HepG2 (cell line): ENCODE measurements around the gene ATG5. TPM values are rescaled to one million over a fixed set of nuclear protein-coding genes. Genes with fewer than 3 reads are reported as not detected.

ENCODE experiments used
- ATAC-seq: fragments of 200-7000 bp; cut with Tn5 transposase; 3 replicates; pipeline ENCODE4 v1.9.1; 2020; ENCODE audit warnings: mild to moderate bottlenecking, moderate library complexity
- BruUV-seq: library from RNA; stranded (reverse); fragments of 400-500 nt; replicated peaks from 2 replicates; lab custom pipeline; 2021; lab: Mats Ljungman, UMichigan
- CTCF ChIA-PET: fragments of 300-600 bp; formaldehyde crosslinking; extraction: SDS; loops from one replicate; lab custom pipeline; 2021; ENCODE audit warnings: low total read pairs, inconsistent platforms, low intra/inter-chr PET ratio; lab: Yijun Ruan, JAX
- POLR2A ChIA-PET: fragments of 350-600 bp; sonication (Branson Sonifier 250); formaldehyde crosslinking; loops from one replicate; lab custom pipeline; 2020; ENCODE audit warnings: antibody characterized with exemption, inconsistent platforms; lab: Yijun Ruan, JAX
- DNase-seq: peaks from one replicate; pipeline ENCODE4 v3.0.0-alpha.2; 2015; ENCODE audit warnings: low spot score
- FAIRE-seq: peaks from 3 replicates; lab custom pipeline; 2011; peaks lifted over from hg19 to GRCh38; lab: Jason Lieb, UNC
- H2AFZ ChIP-seq: one replicate; pipeline ENCODE4 v1.6.1; 2011; ENCODE audit warnings: low read length, inconsistent platforms
- H3K27ac ChIP-seq: fragments of 300-600 bp; 3 replicates; pipeline ENCODE4 v1.8.0; 2011; ENCODE audit warnings: mixed run types, mild to moderate bottlenecking, mixed read lengths, low read length, inconsistent platforms; ENCODE audit not compliant: insufficient read depth; ENCODE audit errors: extremely low read length
- H3K27me3 ChIP-seq, 2 experiments: fragments of 200-600 bp in 1 of 2; 2 replicates in 1 of 2; 3 replicates in 1 of 2; pipeline versions ENCODE4 v1.6.0 to v1.8.0; 2011; ENCODE audit warnings: low read length in 2 of 2, mild to moderate bottlenecking in 2 of 2, moderate library complexity in 2 of 2, inconsistent platforms in 1 of 2; ENCODE audit not compliant: insufficient read depth in 2 of 2, control insufficient read depth in 1 of 2
- H3K36me3 ChIP-seq, 2 experiments: fragments of 200-600 bp in 1 of 2; replicated peaks in 1 of 2; 2 replicates in 1 of 2; 3 replicates in 1 of 2; pipeline versions ENCODE4 v1.5.1 to v1.8.0; 2011; ENCODE audit warnings: low read length in 2 of 2, inconsistent platforms in 1 of 2; ENCODE audit not compliant: insufficient read depth in 2 of 2, control insufficient read depth in 1 of 2
- H3K4me1 ChIP-seq: 2 replicates; pipeline ENCODE4 v1.5.1; 2012; ENCODE audit warnings: low read length, inconsistent platforms; ENCODE audit not compliant: insufficient read depth
- H3K4me2 ChIP-seq: 2 replicates; pipeline ENCODE4 v1.6.0; 2011; ENCODE audit warnings: low read depth, low read length, inconsistent platforms
- H3K4me3 ChIP-seq, 3 experiments: fragments of 200-600 bp in 1 of 3; sonication (generic), shearing (Covaris generic) in 1 of 3; replicated peaks in 1 of 3; 2 replicates each; pipeline ENCODE4 v1.5.1; 2011 to 2016; ENCODE audit warnings: low read length in 3 of 3, inconsistent platforms in 2 of 3, low read depth in 2 of 3, mild to moderate bottlenecking in 2 of 3, control low read depth in 1 of 3, mixed read lengths in 1 of 3; ENCODE audit not compliant: insufficient read depth in 1 of 3
- H3K79me2 ChIP-seq: one replicate; pipeline ENCODE4 v1.6.1; 2011; ENCODE audit warnings: low read length, inconsistent platforms; ENCODE audit not compliant: insufficient read depth
- H3K9ac ChIP-seq: 2 replicates; pipeline ENCODE4 v1.6.0; 2011; ENCODE audit warnings: mild to moderate bottlenecking, low read depth, low read length, inconsistent platforms; ENCODE audit not compliant: insufficient read depth
- H3K9me3 ChIP-seq: 2 replicates; pipeline ENCODE4 v1.5.1; 2012; ENCODE audit warnings: mild to moderate bottlenecking, low read length
- H4K20me1 ChIP-seq: 2 replicates; pipeline ENCODE4 v1.6.0; 2011; ENCODE audit warnings: inconsistent platforms, mild to moderate bottlenecking, low read length, moderate library complexity; ENCODE audit not compliant: insufficient read depth
- AGO1 ChIP-seq: fragments of 200-400 bp; formaldehyde crosslinking; IDR thresholded peaks from 2 replicates; pipeline ENCODE4 v1.6.1; 2017; ENCODE audit warnings: mild to moderate bottlenecking, low read depth, low read length, moderate library complexity; ENCODE audit not compliant: poor library complexity, severe bottlenecking
- ASH2L ChIP-seq: fragments of 300-600, 200-600 bp; sonication (generic); IDR thresholded peaks from 2 replicates; pipeline ENCODE4 v1.7.0; 2017; ENCODE audit warnings: low read depth, mild to moderate bottlenecking, moderate library complexity, mixed read lengths, low read length; ENCODE audit not compliant: insufficient read length
- CCAR2 ChIP-seq: fragments of 200-400 bp; formaldehyde crosslinking; optimal IDR thresholded peaks from 2 replicates; pipeline ENCODE3; 2018; ENCODE audit warnings: low read depth, mild to moderate bottlenecking, low read length, moderate library complexity
- ELF3 ChIP-seq: IDR thresholded peaks from 2 replicates; pipeline ENCODE4 v1.6.1; 2016; ENCODE audit warnings: missing genetic modification reagents, missing compliant biosample characterization
- HHEX ChIP-seq: IDR thresholded peaks from 2 replicates; pipeline ENCODE4 v1.6.1; 2016; ENCODE audit warnings: control low read depth
- REXO4 ChIP-seq: sonication (generic); formaldehyde crosslinking; IDR thresholded peaks from 2 replicates; pipeline ENCODE4 v1.8.0; 2022; ENCODE audit warnings: missing genetic modification reagents, mild to moderate bottlenecking, borderline replicate concordance
- SALL2 ChIP-seq: sonication (generic); formaldehyde crosslinking; IDR thresholded peaks from 2 replicates; pipeline ENCODE4 v1.8.1; 2023; ENCODE audit warnings: mild to moderate bottlenecking, missing genetic modification reagents, inconsistent platforms
- SP140L ChIP-seq: sonication (generic); formaldehyde crosslinking; IDR thresholded peaks from 2 replicates; pipeline ENCODE4 v1.4.0; 2020; ENCODE audit warnings: missing genetic modification reagents, borderline replicate concordance
- ZBED4 ChIP-seq: sonication (generic); formaldehyde crosslinking; IDR thresholded peaks from 2 replicates; pipeline ENCODE4 v1.4.0; 2020; ENCODE audit warnings: missing genetic modification reagents, borderline replicate concordance
- ZBTB43 ChIP-seq: sonication (generic); formaldehyde crosslinking; conservative IDR thresholded peaks from 2 replicates; pipeline ENCODE4 v1.4.0; 2020; ENCODE audit warnings: missing genetic modification reagents
- ZMYM3 ChIP-seq: sonication (generic); formaldehyde crosslinking; IDR thresholded peaks from 2 replicates; pipeline ENCODE4 v1.5.1; 2020; ENCODE audit warnings: mild to moderate bottlenecking, missing genetic modification reagents
- ZNF687 ChIP-seq: sonication (generic); formaldehyde crosslinking; IDR thresholded peaks from 2 replicates; pipeline ENCODE4 v1.5.1; 2020; ENCODE audit warnings: mild to moderate bottlenecking, missing genetic modification reagents, moderate library complexity
- ZNF816 ChIP-seq: sonication (generic); formaldehyde crosslinking; IDR thresholded peaks from 2 replicates; pipeline ENCODE4 v1.8.0; 2022; ENCODE audit warnings: missing genetic modification reagents, mild to moderate bottlenecking, borderline replicate concordance
- WGBS: methylation state at CpG from one replicate; pipeline ENCODE4 v1.1.6; 2017; ENCODE audit warnings: low lambda C conversion rate; 5-methylcytosine and 5-hydroxymethylcytosine counted together
- in situ Hi-C: cut with HindIII; loops from 2 replicates; pipeline ENCODE4 v1.10.0; 2017; ENCODE audit warnings: low pct_unique_long_range_greater_than_20kb; ENCODE audit not compliant: extremely low pct_ligation_motif_present
- intact Hi-C: fragments of 100-400 bp; cut with micrococcal nuclease; formaldehyde crosslinking; loops from one replicate; pipeline ENCODE4 v1.10.0; 2022; ENCODE audit not compliant: unreplicated experiment
- polyA plus RNA-seq, 8 experiments: library from polyadenylated mRNA; depleted of rRNA in 3 of 8; stranded (reverse) in 7 of 8; unstranded in 1 of 8; fragments of >200 nt; fragmentation: Illumina TruSeq in 4 of 8; extraction: Trizol in 4 of 8; gene quantifications; 2 replicates each; pipeline versions ENCODE4 v1.2.1 to v1.2.3, GENCODE V29; 2011 to 2016; ENCODE audit warnings: low read depth in 4 of 8, missing spikeins in 1 of 8, mixed read lengths in 1 of 8; ENCODE audit not compliant: insufficient read depth in 1 of 8
- total RNA-seq, 5 experiments: library from RNA; depleted of rRNA; stranded (reverse); fragments of >200 nt; fragmentation: Illumina TruSeq; extraction: Trizol; gene quantifications; 2 replicates each; pipeline ENCODE4 v1.2.3, GENCODE V29; 2016; ENCODE audit warnings: low read depth in 1 of 5
- TF ChIP-seq, protein P1 (sequence below): IDR thresholded peaks from 2 replicates; pipeline ENCODE4 v1.6.1; 2016; ENCODE audit warnings: missing compliant biosample characterization, missing genetic modification reagents, borderline replicate concordance

ATG5 gene
- total and polyA plus RNA-seq, 2 of the 13 experiments (the other 11 are each of a cell fraction or from before 2014, with no cell fraction given): 21.3 to 48.0 TPM

GRCh38 chr6:106160189-106160588, 165.4 kb downstream of the ATG5 start:
- Histone ChIP-seq H3K27ac (no peak overlapping the region), H3K9me3 (no peaks in the 10 kb centered on the region), H3K4me1 (peaks cover 16% of the 10 kb centered on the region), H3K4me3 (no peak overlapping the region), H3K36me3 (no peaks in the 10 kb centered on the region), H3K27me3 (peaks cover 0 to 8% of the 10 kb centered on the region in 2 experiments; a peak in 3 of 5 replicates), H3K4me2 (no peak overlapping the region), H3K9ac (no peak overlapping the region), H4K20me1 (no peaks in the 10 kb centered on the region), H3K79me2 (no peaks in the 10 kb centered on the region), H2AFZ (no peak overlapping the region)
- CTCF ChIA-PET: no interaction called here
- intact Hi-C loops (no loop called here), in situ Hi-C loops (no loop called here)
- BruUV-seq: no TSS peak
- FAIRE-seq (no peak), DNase-seq (no peak), ATAC-seq (no peak)
- WGBS: 61% methylated on average over 3 of the region's 3 CpGs
- POLR2A ChIA-PET: no interaction called here
- TF ChIP-seq SALL2 (CRISPR knock-in tag): no peak
- no peak for TF ChIP-seq ELF3
- TF ChIP-seq ZMYM3 (CRISPR knock-in tag): no peak
- TF ChIP-seq AGO1: no peak
- TF ChIP-seq HHEX (CRISPR knock-in tag): no peak
- no peak for TF ChIP-seq REXO4 (CRISPR knock-in tag)
- no peak for TF ChIP-seq ZBTB43 (CRISPR knock-in tag)
- no peak for TF ChIP-seq ZNF816 (CRISPR knock-in tag)
- TF ChIP-seq SP140L: no peak
- no peak for TF ChIP-seq CCAR2
- TF ChIP-seq ZNF687 (CRISPR knock-in tag): no peak
- TF ChIP-seq ASH2L: no peak
- TF ChIP-seq, protein P1, sequence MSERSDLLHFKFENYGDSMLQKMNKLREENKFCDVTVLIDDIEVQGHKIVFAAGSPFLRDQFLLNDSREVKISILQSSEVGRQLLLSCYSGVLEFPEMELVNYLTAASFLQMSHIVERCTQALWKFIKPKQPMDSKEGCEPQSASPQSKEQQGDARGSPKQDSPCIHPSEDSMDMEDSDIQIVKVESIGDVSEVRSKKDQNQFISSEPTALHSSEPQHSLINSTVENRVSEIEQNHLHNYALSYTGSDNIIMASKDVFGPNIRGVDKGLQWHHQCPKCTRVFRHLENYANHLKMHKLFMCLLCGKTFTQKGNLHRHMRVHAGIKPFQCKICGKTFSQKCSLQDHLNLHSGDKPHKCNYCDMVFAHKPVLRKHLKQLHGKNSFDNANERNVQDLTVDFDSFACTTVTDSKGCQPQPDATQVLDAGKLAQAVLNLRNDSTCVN (CRISPR knock-in tag): no peak
- TF ChIP-seq ZBED4 (CRISPR knock-in tag): no peak
